ENCODE results near the gene NOL4L.

The NOL4L gene

DNA sequence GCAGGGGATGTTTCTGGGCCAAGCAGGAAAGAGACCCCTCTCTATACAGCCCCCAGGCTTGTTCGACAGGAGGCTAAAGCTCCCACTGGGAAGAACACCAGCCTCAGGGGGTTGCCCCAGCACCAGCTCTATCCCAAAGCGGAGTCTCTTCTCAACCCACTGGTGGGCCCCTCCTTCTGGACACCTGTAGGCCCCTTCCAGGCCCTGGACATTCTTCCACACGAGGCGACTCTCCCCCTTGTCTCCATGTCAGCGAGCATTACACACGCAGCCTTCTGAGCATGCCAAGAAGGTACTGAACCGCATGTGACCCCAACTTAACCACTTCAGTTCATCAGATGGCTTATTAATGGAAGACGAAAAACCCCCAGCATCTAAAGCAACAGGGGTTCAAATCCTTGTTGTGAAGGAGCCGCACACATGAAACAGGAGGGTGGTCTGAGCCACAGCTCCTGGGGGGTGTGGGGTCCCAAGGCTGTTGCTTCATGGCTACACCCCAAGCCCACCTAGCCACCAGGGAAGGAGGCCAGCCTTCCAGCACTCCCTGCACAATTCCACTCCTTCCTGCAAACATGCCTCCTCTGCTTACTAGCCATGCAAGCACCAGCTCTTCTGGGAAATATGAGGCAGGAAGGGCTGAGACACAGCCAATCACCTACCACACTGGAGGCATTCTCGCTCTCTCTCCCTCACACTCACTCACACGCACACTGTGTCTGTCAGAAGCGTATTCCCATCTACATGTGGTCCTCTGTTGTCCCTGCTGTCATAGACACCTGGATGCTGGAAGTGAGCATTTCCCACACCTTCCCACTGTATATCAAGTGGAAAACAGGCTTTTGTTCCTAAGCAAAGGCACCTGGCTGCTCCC, 104.5 kb downstream of the NOL4L start:
- no peak for DNase-seq

DNA sequence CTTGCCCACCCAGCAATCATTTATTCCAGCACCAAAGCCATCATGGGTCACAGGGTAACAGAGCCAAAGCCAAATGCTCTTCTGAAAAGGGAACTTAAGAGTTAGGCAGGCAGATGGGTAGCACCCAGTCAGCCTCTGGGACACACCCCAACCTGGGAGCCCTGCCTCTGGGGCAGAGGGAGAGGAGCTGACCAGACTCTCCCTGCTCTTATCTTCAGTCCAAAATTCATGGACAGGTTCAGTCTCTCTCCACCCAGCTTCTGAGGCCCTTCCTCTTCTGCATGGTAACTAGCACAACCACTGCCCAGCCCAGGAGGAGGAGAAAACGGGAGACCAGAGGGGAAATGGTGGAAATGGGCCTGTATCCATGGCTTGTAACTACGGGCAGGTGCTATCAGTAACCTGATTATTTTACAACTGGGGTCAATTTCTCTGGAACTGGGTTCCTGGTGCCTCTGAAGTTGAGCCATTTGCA, 105.4 kb downstream of the NOL4L start:
- DNase-seq: no peak

DNA sequence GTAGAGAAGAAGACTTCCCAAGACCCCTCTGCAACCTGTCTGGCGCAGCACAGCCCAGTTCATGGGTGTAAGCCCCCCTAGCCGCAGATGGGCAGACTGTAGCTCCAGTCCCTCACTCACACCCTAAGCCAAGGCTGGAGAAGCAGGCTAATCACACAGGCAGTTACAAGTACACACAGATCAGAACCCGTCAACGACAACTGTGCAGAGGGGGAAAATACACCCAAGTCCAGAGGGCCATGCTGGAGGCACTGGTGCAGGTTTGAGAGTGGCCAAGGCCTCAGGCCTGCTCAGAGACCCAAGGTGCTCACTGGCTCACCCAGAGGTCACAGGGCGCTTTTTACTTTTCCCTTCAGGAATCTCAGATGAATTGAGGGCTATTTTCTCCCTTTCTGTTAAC, 106.1 kb downstream of the NOL4L start:
- DNase-seq: no peak

DNA sequence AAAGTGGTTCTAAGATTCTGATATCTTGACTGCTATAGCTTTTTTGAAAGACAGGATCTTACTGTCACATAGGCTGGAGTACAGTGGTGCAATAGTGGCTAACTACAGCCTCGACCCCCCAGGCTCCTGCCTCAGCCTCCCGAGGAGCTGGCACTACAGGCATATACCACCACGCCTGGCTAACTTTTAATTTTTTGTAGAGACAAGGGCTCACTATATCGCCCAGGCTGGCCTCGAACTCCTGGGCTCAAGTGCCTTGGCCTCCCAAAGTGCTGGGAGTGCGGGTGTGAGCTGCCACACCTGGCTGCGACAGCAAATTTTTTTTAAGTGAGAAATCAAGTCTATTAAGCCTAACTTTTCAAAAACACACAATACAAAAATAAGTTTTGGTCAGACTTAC, 106.6 kb downstream of the NOL4L start:
- DNase-seq: no peak

DNA sequence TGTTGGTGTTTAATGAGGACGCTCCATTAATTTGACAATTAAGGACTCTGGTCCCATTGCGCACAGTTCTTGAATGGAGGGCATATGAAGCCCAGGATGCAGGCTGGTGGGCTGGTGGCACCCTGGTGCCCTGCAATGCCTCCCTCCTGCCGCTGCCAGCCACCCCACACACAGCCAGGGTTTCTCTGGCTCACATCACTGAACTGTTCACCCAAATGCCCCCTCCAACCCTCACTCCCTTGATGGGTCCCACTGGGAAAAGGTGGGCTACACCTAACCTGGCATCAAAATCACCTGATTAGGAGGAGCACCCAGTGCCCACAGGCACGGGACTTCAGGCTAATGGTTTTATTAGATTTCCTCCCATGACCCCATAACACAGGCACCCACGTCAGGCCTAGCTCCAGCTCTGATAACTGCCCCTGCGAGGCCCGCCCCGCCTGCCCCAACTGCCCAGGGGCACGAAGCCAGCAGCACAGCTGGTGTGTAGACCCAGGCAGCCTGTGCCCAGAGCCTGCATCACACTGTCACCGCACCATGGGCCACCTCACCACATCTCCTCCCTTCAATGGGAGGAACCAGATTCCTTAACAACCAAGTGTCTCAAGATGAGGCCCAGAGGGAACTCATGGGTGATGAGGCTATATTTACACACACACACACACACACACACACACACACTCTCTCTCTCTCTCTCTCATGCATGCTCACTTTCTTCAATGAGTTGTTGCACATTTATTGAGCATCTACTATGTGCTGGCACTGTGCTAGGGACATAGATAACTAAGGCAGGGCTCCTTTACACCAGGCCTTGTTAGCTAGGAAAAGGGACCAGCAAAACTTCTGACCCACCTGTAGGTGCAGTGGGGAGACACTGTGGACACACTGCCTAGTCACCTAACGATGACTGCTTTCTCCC, 107.3 kb downstream of the NOL4L start:
- DNase-seq: no peak

DNA sequence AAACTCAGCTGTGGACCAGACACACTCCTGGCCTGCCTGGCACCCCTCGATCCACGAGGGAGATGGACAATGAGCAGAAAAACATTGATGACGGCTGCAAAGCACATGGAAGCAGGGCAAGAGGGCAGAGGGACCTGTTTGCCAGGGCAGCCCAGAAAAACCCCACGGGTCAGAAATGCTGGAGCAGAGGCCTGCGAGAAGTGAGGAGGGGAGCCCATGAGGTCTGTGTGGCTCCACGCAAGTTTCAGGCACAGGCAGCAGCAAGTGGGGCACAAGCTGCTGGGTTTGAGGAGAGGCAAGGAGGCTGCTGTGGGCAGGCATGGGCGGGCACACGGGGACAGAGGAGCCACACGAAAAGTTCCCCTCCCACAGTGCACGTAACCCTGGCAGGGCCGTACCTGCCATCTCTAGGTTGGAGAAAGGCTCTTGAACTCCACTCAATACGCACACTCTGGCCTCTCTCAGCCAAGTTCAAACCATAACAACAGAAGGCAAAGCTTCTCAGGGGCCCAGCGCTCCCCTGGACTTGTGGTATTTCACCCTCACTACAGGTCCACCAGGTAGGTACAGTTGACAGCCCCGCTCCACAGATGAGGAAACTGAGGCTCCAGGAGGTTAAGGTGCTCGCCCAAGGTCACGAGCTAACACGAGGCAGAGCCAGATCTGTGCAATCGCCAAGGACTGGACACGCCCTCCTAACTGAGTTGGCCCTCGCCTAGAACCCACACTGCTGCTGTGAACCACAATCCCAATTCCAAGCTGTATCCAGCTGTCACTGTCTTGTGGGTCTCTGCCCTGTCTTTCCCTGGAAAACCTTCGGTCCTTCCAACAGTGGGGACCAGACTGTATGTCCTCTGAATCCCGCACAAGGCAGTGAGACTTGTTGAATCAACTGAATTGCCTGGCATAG, 108.2 kb downstream of the NOL4L start:
- no peak for DNase-seq

DNA sequence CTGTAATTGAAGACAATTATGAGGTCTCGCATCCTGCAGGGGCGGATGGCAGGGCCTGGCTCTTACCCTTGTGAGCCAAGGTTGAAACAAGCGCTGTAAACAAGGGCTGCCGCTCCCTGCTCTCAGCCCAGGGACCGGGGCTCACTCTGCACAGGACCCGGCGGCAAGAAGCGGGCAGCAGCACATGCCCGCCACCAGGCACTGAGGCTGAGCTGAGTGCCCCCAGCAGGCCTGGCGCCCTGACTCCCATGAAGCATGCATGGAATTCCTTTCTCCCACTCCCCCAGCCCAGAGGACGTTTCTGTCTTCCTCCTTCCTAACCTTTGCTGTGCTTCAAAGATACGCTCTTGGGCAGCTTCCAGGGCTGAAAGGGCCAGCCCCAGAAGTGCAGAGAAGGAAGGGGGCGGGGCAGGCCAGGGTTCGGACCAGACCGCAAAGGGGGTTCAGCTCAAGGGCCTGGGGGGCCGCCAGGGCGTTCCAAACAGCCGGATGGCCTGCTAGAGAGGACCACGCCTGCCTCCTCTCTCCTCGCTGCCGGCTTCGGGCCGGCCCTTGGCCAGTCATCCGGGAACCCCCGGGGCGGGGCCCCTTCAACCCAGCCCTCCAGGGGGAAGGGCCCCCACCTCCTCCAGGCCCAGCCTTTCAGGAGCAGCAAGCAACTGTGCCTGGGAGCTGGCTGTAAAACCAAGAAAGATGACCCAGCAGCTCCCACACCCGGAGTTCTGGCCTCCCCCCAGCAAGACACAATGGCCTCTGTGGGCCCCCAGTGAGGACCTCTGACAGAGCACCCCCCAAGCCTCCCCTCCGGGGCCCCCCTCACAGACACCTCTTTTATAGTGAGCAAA, 109.9 kb downstream of the NOL4L start:
- DNase-seq: no peak

DNA sequence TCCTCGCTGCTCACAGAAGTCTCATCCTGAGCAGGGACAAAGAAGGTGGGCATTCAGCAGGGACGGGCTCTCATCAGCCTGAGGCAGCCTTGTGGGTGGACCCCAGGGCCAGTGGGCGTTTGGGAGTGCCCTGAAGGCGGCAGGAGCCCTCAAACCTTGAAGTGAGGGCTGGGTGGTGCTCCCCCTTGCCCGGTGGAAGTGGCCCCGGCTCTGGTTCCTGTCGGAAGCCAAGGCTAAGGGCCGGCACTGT, 110.5 kb downstream of the NOL4L start:
- DNase-seq: no peak

DNA sequence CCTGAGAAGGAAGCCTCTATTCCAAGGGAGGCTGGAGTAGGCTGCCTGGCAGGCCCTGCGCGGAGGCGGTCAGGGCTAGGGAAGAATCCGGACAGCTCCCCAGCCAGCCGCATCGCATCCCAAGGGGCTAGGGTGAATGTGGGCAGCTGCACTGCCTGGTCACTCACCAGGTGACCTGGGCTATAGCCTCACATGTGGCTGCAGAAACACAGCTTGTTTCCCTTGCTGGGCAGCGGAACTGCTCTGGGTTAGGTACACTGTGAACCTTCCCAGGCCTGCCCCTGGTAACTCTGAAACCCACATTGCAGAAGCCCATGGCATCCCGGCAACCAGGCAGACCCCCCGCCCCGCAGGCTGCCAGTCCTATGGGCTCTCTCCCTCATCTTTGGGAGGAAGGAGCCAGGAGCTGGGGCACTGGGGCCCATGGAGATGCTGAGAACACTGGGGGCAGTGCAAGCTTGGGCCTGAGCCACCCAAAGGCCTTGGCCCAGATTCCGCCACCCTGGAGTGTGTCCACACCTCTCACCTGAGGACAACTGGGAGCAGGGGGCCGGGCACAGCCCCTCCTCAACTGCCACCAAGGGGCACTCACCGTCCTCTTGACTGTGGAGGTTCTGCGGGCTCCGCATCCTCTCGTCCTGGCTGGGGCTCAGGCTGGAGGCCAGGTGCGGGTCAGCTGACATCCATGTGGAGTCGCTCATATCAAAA, 111.0 kb downstream of the NOL4L start:
- DNase-seq: no peak

DNA sequence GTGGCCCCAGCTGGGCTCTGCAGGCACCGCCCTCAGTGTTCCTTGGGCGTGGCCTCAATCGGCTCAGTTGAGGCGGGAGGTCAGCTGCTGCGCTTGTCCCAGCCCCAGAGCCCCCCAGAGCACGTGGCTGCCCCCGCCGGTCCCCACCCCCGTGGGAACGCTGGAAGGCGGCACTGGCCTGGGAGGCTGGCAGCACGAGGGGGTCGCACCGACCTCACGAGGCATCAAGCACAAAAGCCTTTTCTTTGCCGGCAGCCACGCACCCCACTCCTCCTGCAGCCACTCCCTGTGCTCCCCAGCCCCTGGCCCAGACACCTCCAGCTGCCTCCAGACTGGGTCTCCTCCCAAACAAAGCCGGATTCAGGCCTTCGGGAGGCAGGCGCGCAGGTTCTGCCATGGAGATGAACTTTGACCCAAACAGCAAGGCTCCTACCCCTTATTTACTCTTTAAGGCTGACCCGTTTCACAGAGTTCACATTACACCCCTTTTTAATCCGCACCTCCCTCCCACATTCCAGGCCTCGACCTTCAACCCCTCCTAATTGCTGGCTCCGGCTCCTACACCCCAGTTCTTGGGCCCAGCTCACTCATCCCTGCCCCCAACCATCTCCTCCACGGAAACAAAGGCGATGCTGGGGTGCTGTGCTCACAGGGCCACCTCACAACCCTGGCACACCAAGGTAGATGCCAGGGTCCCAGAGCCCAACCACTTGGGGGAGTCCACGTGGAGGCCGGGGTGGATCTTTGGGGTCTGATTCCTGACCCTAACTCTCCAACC, 111.7 kb downstream of the NOL4L start:
- DNase-seq: no peak

DNA sequence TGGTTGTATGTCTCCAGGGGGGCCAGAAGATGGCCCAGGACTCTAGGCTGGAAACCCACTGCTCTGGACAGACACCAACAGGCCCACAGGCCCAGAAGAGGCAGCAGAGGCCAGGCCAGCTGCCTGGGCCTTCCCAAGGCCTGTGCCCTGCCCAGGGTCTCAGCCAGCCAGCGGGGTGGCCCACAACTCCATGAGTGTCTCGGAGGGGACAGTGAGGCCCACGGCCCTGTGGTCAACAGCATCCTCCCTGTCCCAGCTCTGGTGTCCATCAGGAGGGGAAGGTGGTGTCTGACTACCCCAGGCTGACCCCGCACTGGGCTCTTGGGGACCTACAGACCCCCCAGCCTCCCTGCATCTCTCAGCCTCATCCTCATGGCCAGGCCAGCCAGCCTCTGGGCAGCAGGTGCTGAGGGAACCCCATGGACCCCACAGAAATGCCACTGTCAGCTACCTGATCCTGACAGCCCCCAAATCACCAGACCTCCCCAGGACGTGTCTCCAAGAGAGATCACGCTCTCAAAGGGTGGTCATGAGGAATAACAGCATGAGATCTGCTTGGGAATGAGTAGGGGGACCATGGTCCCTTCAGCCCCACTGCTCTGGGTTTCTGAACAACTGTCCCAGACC, 112.4 kb downstream of the NOL4L start:
- DNase-seq: no peak

DNA sequence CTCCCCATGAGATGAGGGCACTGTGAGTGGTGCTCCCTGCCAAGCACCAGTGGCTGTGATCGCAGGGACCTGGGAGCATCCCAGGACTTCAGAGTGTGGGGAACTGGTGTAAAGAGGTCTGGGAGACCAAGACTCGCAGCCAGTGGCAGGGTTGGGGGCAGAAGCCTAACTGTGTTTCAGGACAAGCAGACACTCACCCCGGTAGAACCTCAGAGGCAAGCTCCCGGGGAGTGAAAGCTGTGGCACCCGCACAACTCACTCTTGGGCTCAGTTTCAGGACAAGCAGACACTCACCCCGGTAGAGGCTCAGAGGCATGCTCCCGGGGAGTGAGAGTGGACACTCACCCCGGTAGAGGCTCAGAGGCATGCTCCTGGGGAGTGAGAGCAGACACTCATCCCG, 114.2 kb downstream of the NOL4L start:
- DNase-seq: no peak

DNA sequence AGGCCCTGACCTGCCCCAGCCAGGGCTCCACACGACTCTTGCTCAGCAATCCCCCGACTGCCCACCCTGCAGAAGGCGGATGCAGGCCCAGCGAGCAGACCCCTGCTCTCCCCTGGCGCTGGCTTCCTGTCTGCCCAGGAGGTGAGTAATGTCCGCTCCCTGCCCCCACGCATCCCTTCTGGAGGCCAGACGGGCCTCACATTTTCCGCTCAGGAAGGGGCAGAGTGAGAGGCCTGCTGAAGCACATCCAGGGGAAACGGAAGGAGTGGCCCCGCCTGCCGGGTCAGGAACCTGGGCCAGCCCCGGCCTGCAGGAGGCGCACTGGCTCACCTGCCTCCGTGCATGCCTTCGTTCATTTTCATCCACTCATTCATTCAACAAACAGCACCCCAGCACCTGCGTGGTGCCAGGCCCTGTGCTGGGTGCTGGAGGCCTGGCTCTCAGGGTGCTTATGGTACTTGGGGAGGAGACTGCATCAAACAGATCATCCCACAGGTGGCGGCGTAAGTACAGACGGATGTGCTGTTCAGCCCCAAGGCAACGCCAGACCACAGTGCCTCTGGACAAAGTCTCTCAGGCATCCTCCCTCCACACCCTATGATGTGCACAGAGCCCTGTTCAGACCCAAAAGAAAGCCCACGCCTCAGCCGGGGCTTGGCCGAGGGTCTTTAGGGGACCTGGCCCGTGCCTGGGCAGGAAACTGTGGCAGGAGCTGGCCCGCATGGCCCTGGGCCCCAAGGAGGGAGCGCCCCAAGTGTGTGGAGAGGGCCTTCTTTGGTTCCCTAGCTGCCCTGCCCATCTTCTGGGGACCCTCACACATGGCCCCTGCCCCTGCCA, 114.9 kb downstream of the NOL4L start:
- no peak for DNase-seq

DNA sequence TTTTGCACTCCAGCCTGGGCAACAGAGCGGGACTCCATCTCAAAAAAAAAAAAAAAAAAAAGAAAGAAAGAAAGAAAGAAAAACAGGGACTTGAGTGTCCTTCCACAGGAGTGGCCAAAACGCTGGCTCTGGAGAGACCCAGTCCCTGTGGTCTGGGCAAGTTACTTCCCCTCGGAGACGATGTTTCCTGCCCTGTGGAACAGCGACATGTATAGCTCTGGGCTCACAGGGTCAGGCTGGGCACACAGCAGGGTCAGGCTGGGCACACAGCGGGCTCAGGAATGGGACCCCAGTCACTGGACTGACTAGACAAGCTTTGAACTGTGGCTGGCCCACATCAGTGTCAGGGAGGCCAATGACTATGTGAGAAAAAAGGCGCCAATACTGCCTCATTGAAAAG, 116.3 kb downstream of the NOL4L start:
- DNase-seq: no peak

DNA sequence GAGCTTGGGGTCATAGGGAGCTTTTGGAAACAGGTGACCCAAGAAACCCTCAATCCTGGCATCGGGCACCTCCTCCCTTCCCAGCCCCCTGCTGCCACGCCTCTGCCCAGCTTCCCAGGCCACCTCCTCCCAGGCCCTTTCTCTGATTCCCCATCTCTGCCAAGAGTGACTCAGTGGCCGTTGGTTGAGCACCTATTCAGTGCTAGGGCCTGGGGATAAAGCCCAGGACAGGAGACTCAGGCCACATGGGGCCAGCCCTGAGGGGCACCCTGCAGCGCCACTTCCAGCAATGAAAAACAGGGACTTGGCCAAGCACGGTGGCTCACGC, 116.9 kb downstream of the NOL4L start:
- no peak for DNase-seq

DNA sequence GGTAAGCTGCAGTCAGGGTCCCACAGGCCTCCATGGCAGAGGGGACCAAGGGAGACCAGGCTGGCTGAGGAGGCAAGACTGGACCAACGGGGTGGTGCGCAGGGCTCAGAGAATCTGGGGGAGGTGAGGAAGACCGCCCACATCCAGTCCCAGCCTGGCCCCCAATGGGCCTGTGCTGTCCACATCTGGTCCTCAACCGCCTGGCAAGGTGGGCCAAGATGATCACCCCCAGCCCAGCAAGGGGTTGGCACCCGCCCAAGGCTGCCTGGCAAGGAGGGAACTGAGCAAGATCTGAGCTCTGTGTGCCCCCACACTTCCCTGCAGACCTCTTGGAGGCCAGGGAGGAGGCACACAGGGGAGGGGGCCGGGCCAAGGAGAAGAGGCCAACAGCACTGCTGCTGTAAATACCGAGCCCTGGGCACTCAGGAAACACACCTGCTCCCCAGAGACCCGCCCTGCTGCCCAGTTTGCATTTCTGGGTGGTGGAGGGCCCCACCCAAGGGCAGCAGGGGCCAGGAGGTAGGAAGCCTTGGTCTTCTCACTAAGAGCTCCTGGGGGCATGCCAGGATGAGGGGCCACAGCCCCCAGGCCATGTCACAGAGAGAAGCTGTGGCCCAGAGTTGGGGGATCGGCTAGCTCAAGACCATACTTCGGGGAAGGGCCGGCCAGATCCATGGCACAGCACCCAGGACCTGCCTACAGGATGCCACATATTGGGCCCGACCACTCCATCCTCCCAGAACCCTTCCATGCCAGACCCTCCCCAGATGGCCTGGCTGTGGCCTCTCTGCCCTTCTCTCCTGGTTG, 117.4 kb downstream of the NOL4L start:
- DNase-seq: no peak

DNA sequence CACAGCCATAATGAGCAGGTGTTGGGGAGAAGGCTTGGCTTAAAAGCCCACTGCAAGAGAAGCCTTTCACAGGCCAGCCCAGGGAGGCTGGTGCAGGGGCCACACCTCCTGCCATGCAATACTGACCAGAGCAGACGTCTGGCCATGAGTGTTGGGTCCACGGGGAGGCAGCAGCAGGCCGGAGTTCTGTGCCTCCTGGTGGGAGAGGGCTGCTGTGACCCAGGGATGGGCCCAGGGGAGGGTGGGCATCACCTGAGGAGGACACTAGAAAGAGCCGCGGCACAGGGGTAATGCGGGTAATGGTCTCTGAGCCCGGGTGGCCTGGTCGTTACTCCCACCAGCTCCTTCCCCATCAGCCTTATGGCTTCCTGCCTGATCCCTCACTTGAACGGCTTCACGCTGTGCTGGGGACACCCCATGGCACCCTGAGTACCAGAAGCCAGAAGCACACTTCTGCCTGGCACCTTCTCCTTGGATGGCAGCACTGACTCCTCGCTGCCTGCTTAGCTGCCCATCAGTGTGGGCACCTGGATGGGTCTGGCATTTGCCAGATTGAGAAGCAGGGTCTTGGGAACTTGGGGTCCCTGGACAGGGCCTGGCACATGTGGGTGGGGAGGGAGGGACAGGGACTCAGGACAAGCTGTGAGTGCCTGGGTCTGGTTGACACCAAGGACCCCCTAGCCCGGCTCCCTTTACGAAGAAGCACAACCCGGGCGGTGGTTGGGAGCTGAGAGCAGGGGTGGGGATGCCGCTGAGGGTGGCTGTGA, 118.2 kb downstream of the NOL4L start:
- DNase-seq: no peak

Data from NCI-H446 (cell line).